Measurements from ENCODE around the gene FUBP3.

The FUBP3 gene

GRCh38 chr9:130662099-130662969 is 83.0 kb downstream of the FUBP3 start:
- no peak for DNase-seq (ENCODE audit: low spot score)

GRCh38 chr9:130662970-130663257 is 83.5 kb downstream of the FUBP3 start:
- no peak for DNase-seq (ENCODE audit: low spot score)

- DNase-seq (ENCODE audit: low spot score) = no peak
Observed at GRCh38 chr9:130663258-130663976, 84.0 kb downstream of the FUBP3 start.

- DNase-seq (ENCODE audit: low spot score) = no peak
Observed at GRCh38 chr9:130663977-130664250, 84.5 kb downstream of the FUBP3 start.

- no peak for DNase-seq (ENCODE audit: low spot score)
Observed at GRCh38 chr9:130664251-130665028, 85.1 kb downstream of the FUBP3 start, which contains the start of gene PRDM12. Gene PRDM12 (plus strand): TSS chr9:130664594. CDS start chr9:130664654, 60 bp downstream.

- DNase-seq (ENCODE audit: low spot score) = no peak
Observed at GRCh38 chr9:130665029-130665430, 85.7 kb downstream of the FUBP3 start.

GRCh38 chr9:130665431-130666392 is 86.3 kb downstream of the FUBP3 start:
- no peak for DNase-seq (ENCODE audit: low spot score)

GRCh38 chr9:130666393-130667119 is 87.2 kb downstream of the FUBP3 start:
- DNase-seq (ENCODE audit: low spot score) = no peak

- no peak for DNase-seq (ENCODE audit: low spot score)
Observed at GRCh38 chr9:130667120-130667435, 87.7 kb downstream of the FUBP3 start.

GRCh38 chr9:130668196-130668595 is 88.8 kb downstream of the FUBP3 start:
- no peak for DNase-seq (ENCODE audit: low spot score)

GRCh38 chr9:130668659-130669058 is 89.3 kb downstream of the FUBP3 start:
- no peak for DNase-seq (ENCODE audit: low spot score)

- DNase-seq (ENCODE audit: low spot score) = no peak
Observed at GRCh38 chr9:130669965-130670364, 90.6 kb downstream of the FUBP3 start.

GRCh38 chr9:130670644-130671043 is 91.3 kb downstream of the FUBP3 start:
- DNase-seq (ENCODE audit: low spot score) = no peak

- no peak for DNase-seq (ENCODE audit: low spot score)
Observed at GRCh38 chr9:130672466-130672865, 93.1 kb downstream of the FUBP3 start.

GRCh38 chr9:130672933-130673615 is 93.7 kb downstream of the FUBP3 start:
- no peak for DNase-seq (ENCODE audit: low spot score)

GRCh38 chr9:130675396-130675795 is 96.0 kb downstream of the FUBP3 start:
- DNase-seq (ENCODE audit: low spot score) = no peak

GRCh38 chr9:130677252-130677651 is 97.9 kb downstream of the FUBP3 start:
- DNase-seq (ENCODE audit: low spot score) = no peak

- no peak for DNase-seq (ENCODE audit: low spot score)
Observed at GRCh38 chr9:130680836-130681768, 101.7 kb downstream of the FUBP3 start.

- DNase-seq (ENCODE audit: low spot score) = no peak
Observed at GRCh38 chr9:130681769-130682420, 102.5 kb downstream of the FUBP3 start.
